Cardiac septum (tissue), 1 donor: Measurements from ENCODE around the gene SLITRK1. TPM values are rescaled to one million over a fixed set of nuclear protein-coding genes. Genes with fewer than 3 reads are reported as not detected.

ENCODE experiments used
- DNase-seq: peaks from one replicate; pipeline ENCODE4 v3.0.0-alpha.2; 2020; ENCODE audit warnings: low spot score
- intact Hi-C: fragments of 100-400 bp; cut with DNase I; formaldehyde crosslinking; loops from one replicate; pipeline ENCODE4 v1.14.0; 2022
- long read RNA-seq: library from polyadenylated mRNA; unstranded; transcript quantifications from one replicate; pipeline ENCODE4 v2.0.0, GENCODE V29; 2021
- total RNA-seq: library from RNA; stranded (reverse); fragmentation: NEBNext Ultra II Directional; extraction: Animal tissue kit (Norgen Biotek cat#: 25700); gene quantifications from one replicate; pipeline ENCODE4 v1.2.1, GENCODE V29; 2021
- donor health status: DM: no; HTN: no; CAD: no.

The SLITRK1 gene, protein sequence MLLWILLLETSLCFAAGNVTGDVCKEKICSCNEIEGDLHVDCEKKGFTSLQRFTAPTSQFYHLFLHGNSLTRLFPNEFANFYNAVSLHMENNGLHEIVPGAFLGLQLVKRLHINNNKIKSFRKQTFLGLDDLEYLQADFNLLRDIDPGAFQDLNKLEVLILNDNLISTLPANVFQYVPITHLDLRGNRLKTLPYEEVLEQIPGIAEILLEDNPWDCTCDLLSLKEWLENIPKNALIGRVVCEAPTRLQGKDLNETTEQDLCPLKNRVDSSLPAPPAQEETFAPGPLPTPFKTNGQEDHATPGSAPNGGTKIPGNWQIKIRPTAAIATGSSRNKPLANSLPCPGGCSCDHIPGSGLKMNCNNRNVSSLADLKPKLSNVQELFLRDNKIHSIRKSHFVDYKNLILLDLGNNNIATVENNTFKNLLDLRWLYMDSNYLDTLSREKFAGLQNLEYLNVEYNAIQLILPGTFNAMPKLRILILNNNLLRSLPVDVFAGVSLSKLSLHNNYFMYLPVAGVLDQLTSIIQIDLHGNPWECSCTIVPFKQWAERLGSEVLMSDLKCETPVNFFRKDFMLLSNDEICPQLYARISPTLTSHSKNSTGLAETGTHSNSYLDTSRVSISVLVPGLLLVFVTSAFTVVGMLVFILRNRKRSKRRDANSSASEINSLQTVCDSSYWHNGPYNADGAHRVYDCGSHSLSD
- total RNA-seq, result 0.05 TPM
- long read RNA-seq, result 0 reads

- DNase-seq, result no peak
- intact Hi-C loops, result no loop called here
These were observed at the start of gene SLITRK1 for GRCh38 chr13:83881917-83882605. TSS of gene SLITRK1 (minus strand) at chr13:83882474. CDS start at chr13:83881507, 967 bp downstream.

DNA sequence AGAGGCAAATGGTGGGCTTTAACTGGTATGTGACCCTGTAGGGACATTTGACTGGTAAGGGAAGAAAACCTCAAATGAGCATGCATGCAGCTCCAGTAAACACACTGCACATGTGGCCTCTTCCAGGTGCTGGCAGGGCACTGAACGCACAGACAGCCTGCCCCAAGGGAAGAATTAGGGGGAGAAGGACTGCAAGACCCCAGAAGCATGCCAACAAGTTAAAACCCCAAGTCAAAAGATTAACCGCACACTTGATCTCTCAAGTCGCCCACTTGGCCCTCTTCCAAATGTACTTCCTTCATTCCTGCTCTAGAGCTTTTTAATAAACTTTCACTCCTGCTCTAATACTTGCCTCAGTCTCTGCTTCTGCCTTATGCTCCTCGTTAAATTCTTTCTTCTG lies 46.9 kb upstream of the SLITRK1 start:
- intact Hi-C loops, result no loop called here

DNA sequence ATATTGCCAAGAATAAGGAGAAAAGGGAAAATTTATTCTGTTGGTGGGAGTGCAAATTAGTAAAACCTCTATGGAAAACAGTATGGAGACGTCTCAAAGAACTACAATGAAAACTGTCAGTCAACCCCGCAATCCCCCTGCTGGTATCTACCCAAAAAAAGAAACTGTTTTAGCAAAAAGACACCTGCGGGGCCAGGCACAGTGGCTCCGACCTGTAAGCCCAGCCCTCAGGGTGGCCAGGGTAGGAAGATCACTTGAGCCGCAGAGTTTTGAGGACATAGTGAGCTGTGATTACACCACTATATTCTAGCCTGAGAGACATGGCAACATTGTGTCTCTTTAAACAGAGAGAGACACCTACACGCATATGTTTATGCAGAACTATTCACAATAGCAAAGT lies 37.5 kb upstream of the SLITRK1 start:
- no peak for DNase-seq
- intact Hi-C loops, result no loop called here

More for the DNA sequence above, 46.9 kb upstream of the SLITRK1 start:
- DNase-seq, result no peak

- DNase-seq, result no peak
- intact Hi-C loops, result no loop called here
These were observed 32.1 kb upstream of the SLITRK1 start for GRCh38 chr13:83914368-83914767.

- no peak for DNase-seq
- intact Hi-C loops, result no loop called here
These were observed 25.1 kb upstream of the SLITRK1 start for GRCh38 chr13:83907196-83907989.

- DNase-seq, result no peak
These were observed 24.1 kb upstream of the SLITRK1 start for GRCh38 chr13:83906240-83906820.

GRCh38 chr13:83905641-83906040 lies 23.4 kb upstream of the SLITRK1 start:
- DNase-seq, result no peak
- intact Hi-C loops, result no loop called here

More at GRCh38 chr13:83906240-83906820, 24.1 kb upstream of the SLITRK1 start:
- intact Hi-C loops, result no loop called here

- DNase-seq, result no peak
- intact Hi-C loops, result no loop called here
These were observed 13.8 kb upstream of the SLITRK1 start for GRCh38 chr13:83895994-83896580.

GRCh38 chr13:83890358-83890757 lies 8.1 kb upstream of the SLITRK1 start:
- intact Hi-C loops, result no loop called here
- DNase-seq, result no peak

GRCh38 chr13:83884141-83884540 lies 1.9 kb upstream of the SLITRK1 start:
- intact Hi-C loops, result no loop called here
- DNase-seq, result no peak

- DNase-seq, result no peak
- intact Hi-C loops, result no loop called here
These were observed 818 bp upstream of the SLITRK1 start for GRCh38 chr13:83883061-83883523.

GRCh38 chr13:83882606-83882959 lies 309 bp upstream of the SLITRK1 start:
- intact Hi-C loops, result no loop called here
- DNase-seq, result no peak

- no peak for DNase-seq
- intact Hi-C loops, result no loop called here
These were observed 1.1 kb downstream of the SLITRK1 start for GRCh38 chr13:83881140-83881684.

GRCh38 chr13:83880275-83881139 lies 1.8 kb downstream of the SLITRK1 start:
- no peak for DNase-seq

GRCh38 chr13:83879431-83880171 lies 2.7 kb downstream of the SLITRK1 start:
- intact Hi-C loops, result no loop called here

More at GRCh38 chr13:83880275-83881139, 1.8 kb downstream of the SLITRK1 start:
- intact Hi-C loops, result no loop called here

GRCh38 chr13:83878691-83879430 lies 3.4 kb downstream of the SLITRK1 start:
- intact Hi-C loops, result no loop called here

More at GRCh38 chr13:83879431-83880171, 2.7 kb downstream of the SLITRK1 start:
- no peak for DNase-seq

More at GRCh38 chr13:83878691-83879430, 3.4 kb downstream of the SLITRK1 start:
- DNase-seq, result no peak
